H1 (cell line): ENCODE results near the gene RELL1. TPM values are rescaled to one million over a fixed set of nuclear protein-coding genes. Genes with fewer than 3 reads are reported as not detected.

Source experiments
- CTCF ChIA-PET: fragments of 300-600 bp; sonication (Branson Sonifier 250); formaldehyde crosslinking; loops from one replicate; lab custom pipeline; 2021; ENCODE audit not compliant: partially characterized antibody; lab: Charles Lee
- POLR2A ChIA-PET: fragments of 300-600 bp; sonication (Branson Sonifier 250); formaldehyde crosslinking; loops from one replicate; lab custom pipeline; 2021; ENCODE audit warnings: inconsistent platforms; ENCODE audit not compliant: partially characterized antibody; lab: Charles Lee
- DNase-seq, 2 experiments: peaks; one replicate each; pipeline versions ENCODE4 v3.0.0 to v3.0.0-alpha.2; 2010 to 2022; ENCODE audit warnings: low spot score in 2 of 2, low read depth in 1 of 2, mixed read lengths in 1 of 2
- FAIRE-seq: peaks from 2 replicates; lab custom pipeline; 2011; peaks lifted over from hg19 to GRCh38; lab: Jason Lieb, UNC
- H2AFZ ChIP-seq: 2 replicates; pipeline ENCODE4 v1.8.1; 2012; ENCODE audit warnings: low read length, inconsistent platforms
- H2AK5ac ChIP-seq: 2 replicates; pipeline ENCODE4 v1.6.1; 2013; ENCODE audit warnings: low read depth, low read length
- H2BK120ac ChIP-seq: replicated peaks from 2 replicates; pipeline ENCODE3; 2013; ENCODE audit warnings: low read depth, low read length, inconsistent platforms
- H2BK12ac ChIP-seq: 2 replicates; pipeline ENCODE4 v1.6.1; 2013; ENCODE audit warnings: low read depth, low read length
- H2BK15ac ChIP-seq: 2 replicates; pipeline ENCODE4 v1.6.1; 2013; ENCODE audit warnings: low read length
- H2BK20ac ChIP-seq: 2 replicates; pipeline ENCODE4 v1.6.1; 2013; ENCODE audit warnings: low read length
- H2BK5ac ChIP-seq: 2 replicates; pipeline ENCODE4 v1.6.1; 2013; ENCODE audit warnings: low read depth, low read length
- H3K14ac ChIP-seq: 2 replicates; pipeline ENCODE4 v1.6.1; 2013; ENCODE audit warnings: inconsistent platforms; ENCODE audit not compliant: insufficient read length
- H3K18ac ChIP-seq: 2 replicates; pipeline ENCODE4 v1.6.1; 2013; ENCODE audit warnings: low read length; ENCODE audit errors: extremely low read depth
- H3K23ac ChIP-seq: 2 replicates; pipeline ENCODE4 v1.6.1; 2013; ENCODE audit warnings: inconsistent platforms; ENCODE audit not compliant: insufficient read length
- H3K23me2 ChIP-seq: 2 replicates; pipeline ENCODE4 v1.6.1; 2013; ENCODE audit warnings: low read depth, low read length
- H3K27ac ChIP-seq: 2 replicates; pipeline ENCODE4 v1.6.1; 2011; ENCODE audit warnings: low read depth, low read length, inconsistent platforms
- H3K27me3 ChIP-seq, 4 experiments: replicated peaks in 1 of 4; 1 replicate in 1 of 4; 2 replicates in 3 of 4; pipeline versions ENCODE4 v1.6.1 to v1.8.1; 2011 to 2013; ENCODE audit warnings: low read length in 3 of 4, mild to moderate bottlenecking in 3 of 4, inconsistent platforms in 2 of 4, mixed read lengths in 2 of 4, moderate library complexity in 1 of 4; ENCODE audit not compliant: control insufficient read depth in 3 of 4, insufficient read depth in 3 of 4; ENCODE audit errors: extremely low read depth in 1 of 4
- H3K36me3 ChIP-seq, 4 experiments: 2 replicates each; pipeline versions ENCODE4 v1.6.1 to v1.8.1; 2011 to 2013; ENCODE audit warnings: mild to moderate bottlenecking in 4 of 4, low read length in 3 of 4, moderate library complexity in 2 of 4, control low read depth in 1 of 4, inconsistent platforms in 1 of 4; ENCODE audit not compliant: insufficient read depth in 4 of 4, control insufficient read depth in 2 of 4
- H3K4ac ChIP-seq: replicated peaks from 2 replicates; pipeline ENCODE3; 2013; ENCODE audit warnings: low read length, low read depth, mixed read lengths, inconsistent platforms; ENCODE audit not compliant: insufficient read length
- H3K4me1 ChIP-seq, 4 experiments: replicated peaks in 1 of 4; 1 replicate in 1 of 4; 2 replicates in 3 of 4; pipeline versions ENCODE4 v1.6.1 to v1.8.1; 2011 to 2013; ENCODE audit warnings: low read length in 3 of 4, inconsistent platforms in 2 of 4, mixed read lengths in 1 of 4; ENCODE audit not compliant: insufficient read depth in 4 of 4, control insufficient read depth in 3 of 4
- H3K4me2 ChIP-seq, 2 experiments: 2 replicates each; pipeline versions ENCODE4 v1.6.1 to v1.8.1; 2011 to 2013; ENCODE audit warnings: low read depth in 2 of 2, low read length in 2 of 2, control low read depth in 1 of 2, inconsistent platforms in 1 of 2, mild to moderate bottlenecking in 1 of 2; ENCODE audit not compliant: insufficient read depth in 1 of 2
- H3K4me3 ChIP-seq, 4 experiments: fragments of 200-600, 300-600 bp in 1 of 4; sonication (generic), shearing (Covaris generic), sonication (Bioruptor Twin) in 1 of 4; 2 replicates each; pipeline versions ENCODE4 v1.5.1 to v1.8.1; 2011 to 2016; ENCODE audit warnings: low read length in 4 of 4, low read depth in 3 of 4, control low read depth in 2 of 4, inconsistent platforms in 2 of 4, mild to moderate bottlenecking in 2 of 4, mixed read lengths in 1 of 4, moderate library complexity in 1 of 4; ENCODE audit not compliant: insufficient read depth in 2 of 4; ENCODE audit errors: extremely low read depth in 1 of 4
- H3K56ac ChIP-seq: replicated peaks from 2 replicates; pipeline ENCODE3; 2013; ENCODE audit warnings: low read depth, mild to moderate bottlenecking, mixed read lengths, low read length, inconsistent platforms; ENCODE audit not compliant: insufficient read length
- H3K79me1 ChIP-seq: 2 replicates; pipeline ENCODE4 v1.6.1; 2013; ENCODE audit warnings: low read depth, low read length, control low read depth
- H3K79me2 ChIP-seq, 2 experiments: 2 replicates each; pipeline versions ENCODE4 v1.6.1 to v1.8.1; 2012 to 2013; ENCODE audit warnings: low read length in 2 of 2, mild to moderate bottlenecking in 2 of 2, inconsistent platforms in 1 of 2; ENCODE audit not compliant: insufficient read depth in 2 of 2, control insufficient read depth in 1 of 2
- H3K9ac ChIP-seq, 4 experiments: replicated peaks in 1 of 4; 1 replicate in 1 of 4; 2 replicates in 3 of 4; pipeline versions ENCODE4 v1.6.1 to v1.8.1; 2011 to 2013; ENCODE audit warnings: low read depth in 3 of 4, low read length in 3 of 4, control low read depth in 2 of 4, mild to moderate bottlenecking in 2 of 4, moderate library complexity in 2 of 4, inconsistent platforms in 1 of 4; ENCODE audit errors: extremely low read depth in 1 of 4
- H3K9me3 ChIP-seq, 2 experiments: 2 replicates each; pipeline versions ENCODE4 v1.6.1 to v1.8.1; 2012 to 2013; ENCODE audit warnings: mild to moderate bottlenecking in 2 of 2, moderate library complexity in 2 of 2, control low read depth in 1 of 2, inconsistent platforms in 1 of 2, low read depth in 1 of 2, low read length in 1 of 2, mixed read lengths in 1 of 2; ENCODE audit not compliant: insufficient read depth in 2 of 2
- H4K20me1 ChIP-seq, 2 experiments: replicated peaks in 1 of 2; 2 replicates each; pipeline versions ENCODE3 to v1.8.1; 2011 to 2013; ENCODE audit warnings: inconsistent platforms in 2 of 2, low read length in 2 of 2, mild to moderate bottlenecking in 1 of 2; ENCODE audit not compliant: insufficient read depth in 2 of 2, control insufficient read depth in 1 of 2
- H4K5ac ChIP-seq: 2 replicates; pipeline ENCODE4 v1.6.1; 2013; ENCODE audit warnings: low read length, low read depth, mixed read lengths, inconsistent platforms; ENCODE audit not compliant: insufficient read length
- H4K8ac ChIP-seq: 2 replicates; pipeline ENCODE4 v1.8.0; 2013; ENCODE audit warnings: mild to moderate bottlenecking, moderate library complexity, low read length, inconsistent platforms; ENCODE audit not compliant: insufficient read depth; ENCODE audit errors: extremely low read depth
- H4K91ac ChIP-seq: replicated peaks from 2 replicates; pipeline ENCODE3; 2013; ENCODE audit warnings: low read length, mixed read lengths, inconsistent platforms; ENCODE audit not compliant: insufficient read length
- ATF2 ChIP-seq: IDR thresholded peaks from 2 replicates; pipeline ENCODE4 v1.6.1; 2012; ENCODE audit warnings: low read length, inconsistent platforms
- CEBPB ChIP-seq: IDR thresholded peaks from 2 replicates; pipeline ENCODE4 v1.6.1; 2012; ENCODE audit warnings: low read depth, low read length
- CHD1 ChIP-seq: IDR thresholded peaks from 2 replicates; pipeline ENCODE4 v1.6.1; 2012; ENCODE audit warnings: low read depth, low read length, improper control_type of control experiment
- CREB1 ChIP-seq: IDR thresholded peaks from 2 replicates; pipeline ENCODE4 v1.6.1; 2012; ENCODE audit warnings: inconsistent platforms
- E2F6 ChIP-seq: IDR thresholded peaks from 2 replicates; pipeline ENCODE4 v1.6.1; 2012; ENCODE audit warnings: inconsistent platforms
- FOSL1 ChIP-seq: IDR thresholded peaks from 2 replicates; pipeline ENCODE4 v1.6.1; 2011; ENCODE audit warnings: mild to moderate bottlenecking, low read depth, low read length, moderate library complexity; ENCODE audit not compliant: insufficient read depth
- HDAC2 ChIP-seq, 2 experiments: fragments of 300-600 bp in 1 of 2; sonication (generic) in 1 of 2; IDR thresholded peaks; 2 replicates each; pipeline ENCODE4 v1.6.1; 2011 to 2012; ENCODE audit warnings: low read depth in 2 of 2, low read length in 2 of 2, mild to moderate bottlenecking in 2 of 2, moderate library complexity in 2 of 2, borderline replicate concordance in 1 of 2, inconsistent platforms in 1 of 2
- KDM4A ChIP-seq: IDR thresholded peaks from one replicate; pipeline ENCODE4 v1.7.1; 2012; ENCODE audit warnings: low read depth, mild to moderate bottlenecking, moderate library complexity, low read length, inconsistent platforms; ENCODE audit not compliant: severe bottlenecking
- POU5F1 ChIP-seq: IDR thresholded peaks from 2 replicates; pipeline ENCODE4 v1.6.1; 2011; ENCODE audit warnings: low read depth, mild to moderate bottlenecking, low read length, moderate library complexity
- SIN3A ChIP-seq, 2 experiments: IDR thresholded peaks in 1 of 2; conservative IDR thresholded peaks in 1 of 2; 2 replicates each; pipeline ENCODE4 v1.6.1; 2011 to 2012; ENCODE audit warnings: low read length in 2 of 2, improper control_type of control experiment in 1 of 2, low read depth in 1 of 2, mild to moderate bottlenecking in 1 of 2
- ZNF274 ChIP-seq: IDR thresholded peaks from 2 replicates; pipeline ENCODE4 v1.7.0; 2012; ENCODE audit warnings: low read length, borderline replicate concordance; ENCODE audit errors: extremely low read depth
- WGBS, 2 experiments: shearing (Covaris generic) in 1 of 2; methylation state at CpG; one replicate each; pipeline versions ENCODE4 v1.1.6 to v1.1.7; 2013 to 2015; ENCODE audit warnings: low lambda C conversion rate in 2 of 2, mixed read lengths in 2 of 2, inconsistent platforms in 1 of 2, low coverage in 1 of 2, missing lambda C conversion rate in 1 of 2; ENCODE audit not compliant: insufficient replicate concordance in 2 of 2, insufficient coverage in 1 of 2, insufficient read length in 1 of 2; ENCODE audit errors: extremely low coverage in 1 of 2, missing lambda C conversion rate in 1 of 2; 5-methylcytosine and 5-hydroxymethylcytosine counted together
- polyA plus RNA-seq, 7 experiments: library from polyadenylated mRNA; depleted of rRNA in 3 of 7; stranded (reverse) in 5 of 7; unstranded in 2 of 7; fragments of >200 nt in 5 of 7; fragments of 200-250 nt in 2 of 7; gene quantifications; 1 replicate in 5 of 7; 2 replicates in 1 of 7; 4 replicates in 1 of 7; pipeline versions ENCODE4 v1.2.1 to v1.2.3, GENCODE V29; 2011 to 2013; ENCODE audit warnings: missing spikeins in 2 of 7, mixed read lengths in 2 of 7
- total RNA-seq: library from RNA; stranded (reverse); fragmentation: NEBNext Ultra II Directional; extraction: Animal tissue kit (Norgen Biotek cat#: 25700); gene quantifications from 2 replicates; pipeline ENCODE4 v1.2.1, GENCODE V29; 2021

RELL1 gene
- total and polyA plus RNA-seq, 2 of the 8 experiments (the other 6 are each of a cell fraction or from before 2014, with no cell fraction given) = 2.1 to 14.1 TPM

DNA sequence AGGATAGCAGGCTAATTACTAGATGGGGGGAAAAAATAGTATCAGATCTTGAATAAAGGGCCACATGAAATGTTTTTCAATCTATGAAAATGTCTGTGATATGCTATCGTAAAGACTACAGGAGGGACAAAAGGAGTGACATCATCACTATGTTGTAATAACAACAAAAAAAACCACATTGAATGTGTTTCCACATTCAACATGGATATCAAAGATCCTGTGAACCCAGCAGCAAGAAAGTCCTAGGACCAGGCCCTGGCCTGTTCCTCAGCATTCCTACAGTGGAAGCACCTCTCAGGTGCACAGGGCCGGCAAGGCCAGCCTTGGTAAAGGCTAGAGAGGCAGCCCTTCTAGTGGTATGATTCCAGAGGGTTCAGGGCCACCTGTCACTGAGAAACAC is 118.3 kb downstream of the RELL1 start:
- Histone ChIP-seq H3K14ac (no peak overlapping the region), H4K20me1 (peaks cover 0 to 1% of the 10 kb centered on the region in 2 experiments), H3K79me2 (no peaks in the 10 kb centered on the region), H2AK5ac (no peak overlapping the region), H3K9ac (no peak overlapping the region), H2BK20ac (no peak overlapping the region), H2BK5ac (no peak overlapping the region), H4K5ac (no peak overlapping the region), H3K18ac (no peak overlapping the region), H3K4ac (no peak overlapping the region), H3K4me1 (peaks cover 0 to 4% (median 0%) of the 10 kb centered on the region in 4 experiments; a peak in 1 of 7 replicates), H2BK120ac (no peak overlapping the region), H3K79me1 (no peaks in the 10 kb centered on the region), H3K27me3 (no peaks in the 10 kb centered on the region), H3K4me3 (no peak overlapping the region), H4K8ac (no peak overlapping the region), H3K23me2 (no peaks in the 10 kb centered on the region), H3K23ac (no peak overlapping the region), H3K36me3 (no peaks in the 10 kb centered on the region), H4K91ac (no peak overlapping the region), H2BK15ac (no peak overlapping the region), H3K27ac (no peak overlapping the region), H2AFZ (no peak overlapping the region), H3K4me2 (no peak overlapping the region), H2BK12ac (no peak overlapping the region), H3K9me3 (no peaks in the 10 kb centered on the region), H3K56ac (no peak overlapping the region)
- no peak for FAIRE-seq
- ChIA-PET POLR2A (no interaction called here), CTCF (interaction anchor here (0.6 to 10.5 kb wide), 18 partner anchors 13 to 863 kb away, joined by 3 to 107 read pairs (median 5); partner anchors contain the start of gene NWD2)
- 86% methylated on average over 2 of the region's 2 CpGs; no CpG with 5 or more reads in 1 of the 2 experiments for WGBS, 2 experiments
- no peak for DNase-seq
- TF ChIP-seq CEBPB = no peak
- TF ChIP-seq CREB1 = no peak
- TF ChIP-seq POU5F1 = no peak
- no peak for TF ChIP-seq ATF2
- no peak for TF ChIP-seq ZNF274
- no peak for TF ChIP-seq CHD1
- TF ChIP-seq E2F6 = no peak
- TF ChIP-seq KDM4A = no peak
- TF ChIP-seq SIN3A (conservative IDR thresholded peaks at IDR 0.05 in 1 of 2, IDR thresholded peaks at IDR 0.05 in 1 of 2; ENCODE audit: low read depth in 1 of 2, low read length in 2 of 2) = no peak
- TF ChIP-seq FOSL1 = no peak
- no peak for TF ChIP-seq HDAC2 (IDR thresholded peaks at IDR 0.05; ENCODE audit: borderline replicate concordance in 1 of 2, low read depth in 2 of 2, low read length in 2 of 2)
